Measurements from ENCODE around the gene PMIS2. TPM values are rescaled to one million over a fixed set of nuclear protein-coding genes. Genes with fewer than 3 reads are reported as not detected.

Gene PMIS2
- total RNA-seq, 1 donor from 2014 or later = not detected

- DNase-seq (ENCODE audit: low spot score in 2 of 2) (no peak), FAIRE-seq (no peak)
These were observed 29.9 kb upstream of the PMIS2 start for GRCh38 chr19:35556025-35556590.

- no peak for DNase-seq (ENCODE audit: low spot score in 2 of 2)
- FAIRE-seq = no peak
These were observed 29.0 kb upstream of the PMIS2 start for GRCh38 chr19:35556846-35557538.

GRCh38 chr19:35557539-35558399 lies 28.2 kb upstream of the PMIS2 start:
- DNase-seq (ENCODE audit: low spot score in 2 of 2) (peak in 1 of 2 donors; percentile 59), FAIRE-seq (no peak)

GRCh38 chr19:35558400-35559280 lies 27.3 kb upstream of the PMIS2 start:
- no peak for FAIRE-seq

GRCh38 chr19:35559281-35559659 lies 26.7 kb upstream of the PMIS2 start:
- FAIRE-seq = no peak
- no peak for DNase-seq (ENCODE audit: low spot score in 2 of 2)

More at GRCh38 chr19:35558400-35559280, 27.3 kb upstream of the PMIS2 start:
- DNase-seq (ENCODE audit: low spot score in 2 of 2) = no peak

GRCh38 chr19:35559781-35560180 lies 26.2 kb upstream of the PMIS2 start:
- FAIRE-seq (no peak), DNase-seq (ENCODE audit: low spot score in 2 of 2) (no peak)

- DNase-seq (ENCODE audit: low spot score in 2 of 2) = no peak
These were observed 25.7 kb upstream of the PMIS2 start for GRCh38 chr19:35560271-35560670.

GRCh38 chr19:35560677-35561076 lies 25.3 kb upstream of the PMIS2 start:
- no peak for DNase-seq (ENCODE audit: low spot score in 2 of 2)
- FAIRE-seq = no peak

More at GRCh38 chr19:35560271-35560670, 25.7 kb upstream of the PMIS2 start:
- FAIRE-seq = no peak

GRCh38 chr19:35561436-35561835 lies 24.5 kb upstream of the PMIS2 start:
- DNase-seq (ENCODE audit: low spot score in 2 of 2) (no peak), FAIRE-seq (no peak)

- FAIRE-seq (no peak), DNase-seq (ENCODE audit: low spot score in 2 of 2) (no peak)
These were observed 23.6 kb upstream of the PMIS2 start for GRCh38 chr19:35562336-35562735.

GRCh38 chr19:35562776-35563175 lies 23.2 kb upstream of the PMIS2 start:
- no peak for DNase-seq (ENCODE audit: low spot score in 2 of 2)
- no peak for FAIRE-seq

GRCh38 chr19:35563207-35563829 lies 22.7 kb upstream of the PMIS2 start, which contains the start of gene ATP4A:
Gene ATP4A, minus strand, starts transcription at chr19:35563658. Its CDS starts 29 bp downstream, at chr19:35563629.
- FAIRE-seq (no peak), DNase-seq (ENCODE audit: low spot score in 2 of 2) (no peak)

- FAIRE-seq (no peak), DNase-seq (ENCODE audit: low spot score in 2 of 2) (no peak)
These were observed 20.7 kb upstream of the PMIS2 start for GRCh38 chr19:35565016-35565856.

- FAIRE-seq (no peak), DNase-seq (ENCODE audit: low spot score in 2 of 2) (no peak)
These were observed 19.2 kb upstream of the PMIS2 start for GRCh38 chr19:35566738-35567137.

GRCh38 chr19:35569281-35569781 lies 16.6 kb upstream of the PMIS2 start:
- no peak for DNase-seq (ENCODE audit: low spot score in 2 of 2)
- FAIRE-seq = no peak

GRCh38 chr19:35571406-35571965 lies 14.5 kb upstream of the PMIS2 start:
- DNase-seq (ENCODE audit: low spot score in 2 of 2) (no peak), FAIRE-seq (no peak)

- no peak for DNase-seq (ENCODE audit: low spot score in 2 of 2)
- FAIRE-seq = no peak
These were observed 8.1 kb upstream of the PMIS2 start for GRCh38 chr19:35577918-35578317.

GRCh38 chr19:35578707-35579106 lies 7.3 kb upstream of the PMIS2 start:
- FAIRE-seq (no peak), DNase-seq (ENCODE audit: low spot score in 2 of 2) (no peak)

Measured in frontal cortex (tissue), 4 donors.